Ovary (tissue), 9 donors: Measurements from ENCODE around the gene PDZD4. TPM values are rescaled to one million over a fixed set of nuclear protein-coding genes. Genes with fewer than 3 reads are reported as not detected.

Experiments used
- DNase-seq, 5 donors: peaks; one replicate each; pipeline ENCODE4 v3.0.0-alpha.2; 2019 to 2020
- H3K27ac ChIP-seq, 2 donors: fragments of 200-600 bp; one replicate each; pipeline versions ENCODE4 v1.5.1 to v1.8.0; 2019 to 2022
- H3K27me3 ChIP-seq: fragments of 200-600 bp; one replicate; pipeline ENCODE4 v1.8.0; 2022
- H3K36me3 ChIP-seq: fragments of 200-600 bp; sonication (generic); one replicate; pipeline ENCODE4 v1.5.1; 2019
- H3K4me1 ChIP-seq: one replicate; pipeline ENCODE4 v1.8.1; 2013; ENCODE audit warnings: mild to moderate bottlenecking, moderate library complexity; ENCODE audit not compliant: insufficient read depth
- H3K4me3 ChIP-seq: fragments of 200-600 bp; sonication (generic); one replicate; pipeline ENCODE4 v1.5.1; 2017
- H3K9me3 ChIP-seq, 2 donors: fragments of 200-600 bp in 1 of 2; sonication (generic) in 1 of 2; one replicate each; pipeline versions ENCODE4 v1.5.1 to v1.8.1; 2013 to 2019; ENCODE audit warnings: mild to moderate bottlenecking in 1 of 2, moderate library complexity in 1 of 2
- EP300 ChIP-seq: sonication (generic); formaldehyde crosslinking; IDR thresholded peaks from one replicate; pipeline ENCODE4 v1.6.1; 2017; ENCODE audit warnings: antibody characterized with exemption
- POLR2A ChIP-seq: fragments of 450-650 bp; IDR thresholded peaks from one replicate; pipeline ENCODE4 v1.6.1; 2017; ENCODE audit warnings: antibody characterized with exemption, mild to moderate bottlenecking, moderate library complexity
- WGBS, 3 donors: extraction: QIAGEN DNeasy Blood & Tissue Kit in 1 of 3; methylation state at CpG; one replicate each; pipeline versions ENCODE4 v1.1.5 to v1.1.7; 2013 to 2017; 5-methylcytosine and 5-hydroxymethylcytosine counted together
- intact Hi-C, 4 donors: fragments of 100-400 bp; cut with DNase I; formaldehyde crosslinking; loops; one replicate each; pipeline versions ENCODE4 v1.11.0 to v1.15.1; 2022 to 2023
- polyA plus RNA-seq, 2 donors: library from polyadenylated mRNA; stranded (reverse); fragments of 200-250 nt in 1 of 2; fragments of 350-450 nt in 1 of 2; fragmentation: Illumina TruSeq in 1 of 2; extraction: RNeasy Lipid Tissue Mini Kit (QIAGEN cat#74804) in 1 of 2; gene quantifications; one replicate each; pipeline ENCODE4 v1.2.3, GENCODE V29; 2013 to 2014
- total RNA-seq, 7 donors: library from RNA; depleted of rRNA in 2 of 7; stranded (reverse); fragments of >200 nt in 2 of 7; fragmentation: NEBNext Ultra II Directional in 3 of 7; extraction: Animal tissue kit (Norgen Biotek cat#: 25700) in 3 of 7; gene quantifications; one replicate each; pipeline versions ENCODE4 v1.1.0 to v1.2.4, GENCODE V29; 2016 to 2023
- TF ChIP-seq, protein P1 (sequence below), 3 donors: fragments of 450-650 bp in 2 of 3; fragments of 200-600 bp in 1 of 3; IDR thresholded peaks; one replicate each; pipeline versions ENCODE4 v1.5.1 to v1.8.0; 2016 to 2022; ENCODE audit warnings: antibody characterized with exemption in 3 of 3, mild to moderate bottlenecking in 1 of 3
- donor health status: DM: no; HTN: no; CAD: no; lungs with moderate emphysema.
- donor health status: DM: no; HTN: no; CAD: no.
- donor health status: Bipolar disorder and iron deficiency.
- donor health status: DM: yes; HTN: yes; CAD: no.
- donor health status: DM: no; HTN: no; CAD: no.
- donor health status: DM: yes; HTN: yes; CAD: no.

PDZD4 gene
- total and polyA plus RNA-seq, 9 donors: 0.73 to 8.6 (median 2.2) TPM

DNA sequence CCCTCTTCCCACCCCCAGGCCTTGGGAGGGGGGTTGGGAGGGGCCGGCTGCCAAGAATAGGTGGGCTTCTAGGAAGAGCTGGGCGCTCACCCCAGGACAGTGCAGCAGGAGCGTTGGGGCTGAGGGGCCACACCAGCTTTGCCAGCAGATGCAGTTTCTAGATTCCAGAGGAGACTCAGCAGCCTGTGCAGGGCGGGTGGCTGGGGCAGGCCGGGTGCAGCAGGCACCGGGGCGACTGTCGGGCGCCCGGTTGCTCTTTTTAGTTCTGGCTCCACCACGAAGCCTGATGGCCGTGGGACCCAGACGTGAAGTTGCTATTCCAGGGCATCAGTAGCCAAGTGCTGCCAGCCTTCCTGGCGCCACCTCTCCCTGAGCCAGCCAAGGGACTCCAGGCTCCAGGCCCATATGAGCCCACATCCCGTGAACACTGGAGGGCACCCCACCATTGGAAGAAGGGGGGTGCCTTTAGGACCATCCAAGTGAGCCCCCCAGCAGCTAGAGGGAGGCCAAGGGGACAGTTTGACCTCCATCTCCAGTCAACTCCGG is 30.1 kb downstream of the PDZD4 start:
- intact Hi-C loops: no loop called here
- H3K9me3 ChIP-seq: no peaks in the 10 kb centered on the region

DNA sequence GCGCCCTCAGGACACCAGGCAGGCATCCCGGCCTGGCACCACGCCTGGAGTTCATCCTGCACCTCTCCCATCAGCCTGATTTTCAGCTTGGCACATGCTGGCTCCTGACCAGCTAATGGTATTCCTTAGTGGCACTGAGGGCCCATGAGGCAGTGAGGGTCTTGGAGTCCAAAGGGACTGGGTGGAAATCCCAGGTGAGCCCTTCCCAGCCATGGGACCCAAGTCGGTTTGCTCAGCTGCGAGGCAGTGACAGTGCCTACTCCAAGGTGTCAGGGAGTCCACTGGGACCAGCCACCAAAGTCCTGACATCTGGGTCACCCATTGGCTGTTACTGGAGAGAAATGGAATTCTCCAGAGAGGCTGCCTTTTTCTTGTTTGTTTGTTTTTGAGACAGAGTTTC is 31.0 kb downstream of the PDZD4 start:
- no peaks in the 10 kb centered on the region for H3K4me1 ChIP-seq
- H3K27ac ChIP-seq: no peak overlapping the region
- no peak overlapping the region for H3K4me3 ChIP-seq
- TF ChIP-seq EP300: no peak
- H3K27me3 ChIP-seq: no peaks in the 10 kb centered on the region
- DNase-seq: no peak
- H3K36me3 ChIP-seq: no peaks in the 10 kb centered on the region
- intact Hi-C loops: loop anchor here in 1 of 4 donors (10.0 kb wide), 1 partner anchor 265 kb away; no protein-coding TSS in a partner anchor
- no peaks in the 10 kb centered on the region for H3K9me3 ChIP-seq
- 85 to 88% (median 86%) methylated on average over 5 of the region's 5 CpGs for WGBS, 3 donors

More for the DNA sequence above, 30.1 kb downstream of the PDZD4 start:
- H3K27me3 ChIP-seq: no peaks in the 10 kb centered on the region
- no peak overlapping the region for H3K27ac ChIP-seq
- TF ChIP-seq, protein P1, sequence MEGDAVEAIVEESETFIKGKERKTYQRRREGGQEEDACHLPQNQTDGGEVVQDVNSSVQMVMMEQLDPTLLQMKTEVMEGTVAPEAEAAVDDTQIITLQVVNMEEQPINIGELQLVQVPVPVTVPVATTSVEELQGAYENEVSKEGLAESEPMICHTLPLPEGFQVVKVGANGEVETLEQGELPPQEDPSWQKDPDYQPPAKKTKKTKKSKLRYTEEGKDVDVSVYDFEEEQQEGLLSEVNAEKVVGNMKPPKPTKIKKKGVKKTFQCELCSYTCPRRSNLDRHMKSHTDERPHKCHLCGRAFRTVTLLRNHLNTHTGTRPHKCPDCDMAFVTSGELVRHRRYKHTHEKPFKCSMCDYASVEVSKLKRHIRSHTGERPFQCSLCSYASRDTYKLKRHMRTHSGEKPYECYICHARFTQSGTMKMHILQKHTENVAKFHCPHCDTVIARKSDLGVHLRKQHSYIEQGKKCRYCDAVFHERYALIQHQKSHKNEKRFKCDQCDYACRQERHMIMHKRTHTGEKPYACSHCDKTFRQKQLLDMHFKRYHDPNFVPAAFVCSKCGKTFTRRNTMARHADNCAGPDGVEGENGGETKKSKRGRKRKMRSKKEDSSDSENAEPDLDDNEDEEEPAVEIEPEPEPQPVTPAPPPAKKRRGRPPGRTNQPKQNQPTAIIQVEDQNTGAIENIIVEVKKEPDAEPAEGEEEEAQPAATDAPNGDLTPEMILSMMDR (IDR thresholded peaks at IDR 0.05): no peak
- TF ChIP-seq POLR2A (no peak), EP300 (no peak)
- DNase-seq: no peak
- no peaks in the 10 kb centered on the region for H3K4me1 ChIP-seq
- H3K36me3 ChIP-seq: no peaks in the 10 kb centered on the region
- 74 to 81% (median 75%) methylated on average over 15 to 16 of the region's 16 CpGs for WGBS, 3 donors
- no peak overlapping the region for H3K4me3 ChIP-seq

DNA sequence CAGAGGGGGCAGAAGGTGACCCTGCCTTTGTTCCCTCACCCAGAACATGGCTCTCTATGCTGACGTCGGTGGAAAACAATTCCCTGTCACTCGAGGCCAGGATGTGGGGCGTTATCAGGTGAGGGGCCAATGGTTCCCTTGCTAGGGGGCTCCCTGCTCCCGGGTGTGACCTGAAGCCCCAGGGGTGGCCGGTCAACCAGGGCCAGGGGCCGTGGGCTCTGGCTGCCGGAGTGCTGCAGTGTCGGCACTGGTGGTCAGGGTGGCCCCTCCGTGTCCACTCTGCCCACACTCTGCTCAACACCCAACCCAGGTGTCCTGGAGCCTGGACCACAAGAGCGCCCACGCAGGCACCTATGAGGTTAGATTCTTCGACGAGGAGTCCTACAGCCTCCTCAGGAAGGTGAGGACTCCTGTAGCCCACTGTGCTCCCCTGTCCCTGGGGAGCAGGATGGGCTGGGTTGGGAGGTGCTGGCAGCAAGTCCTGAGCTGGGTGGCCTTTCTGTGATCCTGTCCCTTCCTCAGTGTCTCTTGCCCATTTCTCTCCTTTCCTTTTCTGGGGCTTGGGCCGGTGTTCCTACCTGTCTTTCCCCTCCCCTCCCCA is 32.8 kb downstream of the PDZD4 start:
- no peak for DNase-seq
- TF ChIP-seq EP300: no peak
- TF ChIP-seq POLR2A: no peak
- TF ChIP-seq, protein P1 (IDR thresholded peaks at IDR 0.05): no peak
- no peaks in the 10 kb centered on the region for H3K9me3 ChIP-seq
- H3K36me3 ChIP-seq: no peaks in the 10 kb centered on the region
- WGBS, 3 donors: 85 to 93% (median 88%) methylated on average over 15 of the region's 15 CpGs
- H3K27me3 ChIP-seq: no peaks in the 10 kb centered on the region
- H3K4me3 ChIP-seq: no peak overlapping the region
- H3K4me1 ChIP-seq: peaks cover 5% of the 10 kb centered on the region
- H3K27ac ChIP-seq: no peak overlapping the region
- intact Hi-C loops: loop anchor here in 1 of 4 donors (10.0 kb wide), 1 partner anchor 267 kb away; no protein-coding TSS in a partner anchor

DNA sequence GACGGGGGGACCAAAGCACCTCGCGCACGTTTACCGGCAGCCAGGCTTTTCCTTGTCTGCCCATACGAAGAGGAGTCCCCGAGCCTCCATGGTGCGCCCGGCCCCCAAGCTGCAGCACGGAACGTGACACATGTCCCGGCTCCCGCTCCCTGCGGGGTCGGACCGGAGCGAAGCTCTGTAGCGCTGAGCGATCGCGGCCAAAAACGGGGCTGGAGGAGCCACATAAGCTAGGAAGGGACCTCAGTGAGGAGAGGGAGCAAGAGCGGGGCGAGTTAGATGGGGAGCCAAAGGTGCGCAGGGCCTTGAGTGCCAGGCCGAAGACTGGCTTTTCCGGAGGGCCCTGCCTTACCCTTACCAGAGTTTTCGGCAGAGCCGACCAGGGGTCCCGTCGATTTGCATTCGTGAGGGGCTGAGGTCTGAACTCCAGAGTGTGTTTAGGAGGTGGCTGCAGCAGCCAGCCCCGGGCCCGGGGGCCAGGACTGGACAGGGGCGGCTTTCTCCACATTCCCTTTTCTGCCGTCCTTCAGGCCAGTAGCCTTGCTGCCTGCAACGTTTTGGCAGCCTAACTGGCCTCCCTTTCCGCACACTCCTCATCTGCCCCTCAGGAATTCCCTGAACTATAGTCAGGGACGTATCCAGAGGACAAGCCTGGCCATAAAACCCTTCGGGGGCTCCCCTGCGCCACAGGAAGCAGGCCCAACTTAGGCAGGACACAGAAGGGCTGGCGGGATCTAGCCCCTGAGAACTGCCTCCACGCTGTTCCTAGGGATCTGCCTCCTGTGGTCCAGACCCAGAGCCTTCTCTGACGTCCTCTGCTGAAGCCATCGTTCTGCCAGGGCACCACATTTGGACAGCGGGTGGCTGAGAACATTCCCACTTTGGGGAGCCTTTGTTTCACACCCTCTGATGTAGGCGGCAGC is 35.2 kb downstream of the PDZD4 start:
- Histone ChIP-seq H3K4me3 (peak overlapping the region; percentile 55), H3K4me1 (peaks cover 5% of the 10 kb centered on the region), H3K27me3 (no peaks in the 10 kb centered on the region), H3K27ac (peak overlapping the region in 1 of 2 donors; percentile 94), H3K36me3 (no peaks in the 10 kb centered on the region), H3K9me3 (no peaks in the 10 kb centered on the region)
- peak in 1 of 5 donors; percentile 42 for DNase-seq
- no peak for TF ChIP-seq EP300
- TF ChIP-seq, protein P1 (IDR thresholded peaks at IDR 0.05): no peak
- TF ChIP-seq POLR2A: no peak
- WGBS, 3 donors: 29 to 56% (median 44%) methylated on average over 42 to 47 of the region's 47 CpGs
- intact Hi-C loops: loop anchor here in 1 of 4 donors (10.0 kb wide), 1 partner anchor 270 kb away; no protein-coding TSS in a partner anchor
